ENCODE measurements around the gene C1orf35.
"Not testable (repeated sequence)": the region's sequence is repeated elsewhere in the genome, so short reads cannot be mapped to it uniquely, and the experiment has no call there.

Gene C1orf35

DNA sequence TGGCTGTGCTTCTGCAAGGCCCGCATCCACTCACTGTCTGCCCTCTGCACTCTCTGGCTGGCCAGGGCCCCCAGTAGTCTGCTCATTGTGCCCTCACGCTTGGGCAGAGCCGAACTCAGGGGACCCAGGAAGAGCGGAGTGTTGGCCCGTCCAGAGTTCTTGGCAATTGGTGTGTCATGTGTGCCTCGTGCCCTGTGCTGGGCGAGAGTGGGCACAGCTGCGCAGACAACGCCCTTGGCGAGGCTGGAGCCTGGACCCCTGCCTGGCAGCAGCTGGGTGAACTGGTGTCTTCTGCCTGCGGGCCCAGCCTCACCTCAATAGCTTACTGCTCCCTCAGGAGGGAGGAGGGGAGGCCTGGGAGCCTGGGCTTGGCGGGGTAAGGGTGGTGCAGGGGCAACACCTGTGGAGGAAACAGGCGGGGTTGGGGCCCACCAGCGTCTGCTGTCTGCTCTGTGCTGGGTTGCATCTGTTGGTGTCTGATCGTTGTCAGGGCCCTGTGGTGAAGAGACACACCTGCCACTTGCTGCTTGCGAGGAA is 39.1 kb upstream of the C1orf35 start:
- DNase-seq = no peak

- DNase-seq = peak; percentile 73
These were observed 38.3 kb upstream of the C1orf35 start for GRCh38 chr1:228141226-228142044.

DNA sequence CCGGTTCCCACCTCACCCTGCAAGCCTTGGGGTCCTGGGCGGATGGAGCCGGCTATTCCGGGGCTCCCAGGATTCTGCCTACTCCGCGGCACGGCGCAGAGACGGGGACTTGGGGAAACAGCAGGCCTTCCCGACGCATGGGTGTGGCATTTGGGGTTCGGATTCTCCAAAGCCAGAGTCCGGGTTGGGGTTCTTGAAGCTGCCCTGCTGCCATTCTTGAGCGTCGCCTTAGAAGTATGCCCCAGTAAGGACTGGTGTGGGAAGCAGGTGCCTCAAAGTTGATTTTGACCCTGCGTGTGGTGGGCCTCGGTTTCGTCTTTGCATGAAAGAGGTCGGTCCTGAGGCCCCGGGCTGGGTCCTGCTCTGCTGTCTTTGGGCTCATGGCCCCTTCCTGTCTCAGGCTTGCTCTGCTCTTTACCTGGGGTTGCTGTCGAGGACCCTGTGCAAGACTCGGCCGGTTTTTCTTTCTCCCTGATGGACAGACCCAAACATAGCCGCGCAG is 37.6 kb upstream of the C1orf35 start:
- no peak for DNase-seq

DNA sequence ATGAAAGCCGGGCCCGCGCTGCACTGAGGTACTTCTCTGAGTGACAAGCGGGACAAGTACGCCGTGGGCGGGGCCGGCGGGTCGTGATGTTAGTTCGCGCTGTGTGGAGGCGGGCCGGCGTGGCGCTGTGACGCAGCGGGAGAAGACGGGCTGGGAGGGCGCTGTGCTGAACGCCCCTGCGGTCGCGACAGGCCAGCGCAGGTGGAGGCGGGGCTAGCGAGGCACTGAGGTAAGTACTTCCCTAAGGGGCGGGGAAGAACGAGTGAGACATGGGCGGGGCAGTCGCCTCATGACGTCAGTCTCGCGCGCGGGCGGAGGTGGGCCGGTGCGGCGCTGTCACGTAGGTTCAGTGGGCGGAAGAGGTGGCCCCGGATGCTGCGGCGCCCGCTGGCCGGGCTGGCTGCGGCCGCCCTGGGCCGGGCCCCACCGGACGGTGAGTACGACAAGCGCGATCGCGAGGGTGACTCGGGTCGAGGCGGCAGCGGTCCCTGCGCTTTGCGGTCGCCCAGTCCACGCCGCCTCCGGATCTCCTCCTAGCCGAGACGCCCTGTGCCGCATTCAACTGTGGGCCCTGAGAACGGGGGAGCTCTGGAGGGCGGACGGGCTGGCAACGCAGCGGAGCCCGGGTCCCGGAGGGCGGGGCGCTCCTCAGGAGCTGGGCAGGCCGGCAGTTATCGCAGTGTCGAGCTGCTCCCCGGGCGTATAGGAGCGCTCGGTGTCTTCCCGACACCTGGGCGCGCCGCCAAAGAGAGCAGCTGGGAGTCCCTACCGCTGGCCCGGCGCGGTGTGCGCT is 37.0 kb upstream of the C1orf35 start, which contains the start of gene GUK1:
TSS of gene GUK1 (plus strand) at position 349 of the 793 bp plus-strand sequence. CDS start at position 373, 24 bp downstream.
- peak; percentile 99 for DNase-seq

DNA sequence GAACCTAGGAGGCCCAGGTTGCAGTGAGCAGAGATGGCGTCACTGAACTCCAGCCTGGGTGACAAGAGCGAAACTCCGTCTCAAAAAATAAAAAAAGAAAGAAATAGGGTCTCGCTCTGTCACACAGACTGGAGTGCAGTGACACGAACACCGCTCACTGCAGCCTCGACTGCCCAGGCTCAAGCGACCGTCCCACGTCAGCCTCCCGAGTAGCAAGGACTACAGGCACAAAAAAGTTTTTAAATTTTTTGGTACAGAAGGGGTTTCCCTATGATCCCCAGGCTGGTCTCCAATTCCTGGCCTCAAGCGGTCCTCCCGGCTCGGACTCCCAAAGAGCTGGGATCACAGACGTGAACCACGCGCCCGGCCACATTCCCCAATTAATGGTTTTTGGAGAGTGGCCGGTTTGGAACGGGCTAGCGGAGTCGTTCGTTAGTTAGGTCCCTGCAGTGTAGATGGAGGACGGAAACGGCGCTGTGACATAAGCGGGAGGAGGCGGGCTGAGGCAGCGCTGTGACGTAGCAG is 36.3 kb upstream of the C1orf35 start:
- no peak for DNase-seq

DNA sequence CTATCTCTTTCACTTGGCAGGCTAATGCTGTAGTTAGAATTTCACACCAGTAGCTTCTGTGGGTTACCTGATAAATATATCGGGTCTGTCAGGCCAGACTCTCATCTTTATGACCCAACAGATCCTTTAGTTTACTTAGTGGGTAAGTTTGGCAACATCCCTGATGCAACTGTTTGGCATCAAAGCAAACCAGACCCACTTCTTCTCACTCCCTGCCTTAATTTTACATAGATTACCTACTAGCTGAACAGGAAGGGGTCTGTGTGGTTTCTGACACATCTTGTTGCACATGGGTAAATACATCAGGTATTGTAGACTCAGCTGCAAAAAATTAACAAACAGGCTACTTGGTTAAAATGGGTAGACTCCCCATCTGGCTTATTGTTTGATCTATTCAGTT is 33.8 kb upstream of the C1orf35 start:
- no peak for DNase-seq

- no peak for DNase-seq
These were observed 31.5 kb upstream of the C1orf35 start for GRCh38 chr1:228134591-228134990.

GRCh38 chr1:228131766-228132165 is 28.6 kb upstream of the C1orf35 start:
- no peak for DNase-seq

GRCh38 chr1:228125185-228125584 is 22.1 kb upstream of the C1orf35 start:
- DNase-seq = no peak

GRCh38 chr1:228123505-228123904 is 20.4 kb upstream of the C1orf35 start:
- DNase-seq = no peak

GRCh38 chr1:228122921-228123441 is 19.9 kb upstream of the C1orf35 start:
- no peak for DNase-seq

DNA sequence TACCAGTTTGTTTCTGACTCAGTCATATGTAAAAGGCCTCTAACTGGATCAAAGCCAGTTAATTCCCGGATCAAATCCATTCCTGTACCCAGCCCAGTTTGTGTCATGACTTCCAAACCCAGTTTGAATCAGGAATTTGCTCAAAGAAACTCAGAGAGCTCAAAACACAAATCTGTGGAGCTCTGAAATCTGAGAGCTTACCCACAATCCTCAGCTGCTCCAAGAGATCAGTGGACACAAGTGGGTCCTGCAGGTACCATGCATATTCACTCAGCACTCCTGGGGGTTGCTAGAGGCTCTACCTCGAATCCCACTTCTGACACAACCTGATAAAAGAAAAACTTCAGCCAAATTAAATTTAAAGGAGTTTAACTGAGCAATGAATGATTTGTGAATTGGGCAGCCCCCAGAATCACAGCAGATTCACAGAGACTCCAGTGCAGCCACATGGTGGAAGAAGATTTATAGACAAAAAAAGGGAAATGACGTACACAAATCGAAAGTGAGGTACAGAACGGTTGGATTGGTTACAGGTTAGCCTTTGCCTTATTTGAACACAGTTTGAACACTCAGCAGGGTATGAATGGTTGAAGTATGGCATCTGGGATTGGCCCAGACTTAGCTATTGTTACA is 17.8 kb upstream of the C1orf35 start:
- DNase-seq = no peak

DNA sequence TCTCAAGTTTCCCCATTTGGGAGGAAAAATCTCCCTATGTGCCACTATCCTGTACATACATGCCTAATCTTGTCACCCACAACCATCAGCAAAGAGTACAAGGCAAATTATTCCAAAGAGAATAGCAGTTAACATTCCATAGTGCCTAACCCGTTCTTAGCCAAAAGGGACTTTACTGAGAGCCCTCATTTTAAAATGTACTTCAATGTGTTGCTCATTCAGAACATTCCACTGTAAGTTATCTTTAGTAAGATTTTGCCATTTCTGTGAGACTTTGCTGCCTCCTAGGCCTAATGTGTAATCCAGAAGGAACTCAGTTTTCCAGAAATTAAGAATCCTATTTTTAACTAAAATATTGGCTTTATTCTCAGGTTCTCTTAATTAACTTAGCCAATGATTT is 17.2 kb upstream of the C1orf35 start:
- DNase-seq = no peak

DNA sequence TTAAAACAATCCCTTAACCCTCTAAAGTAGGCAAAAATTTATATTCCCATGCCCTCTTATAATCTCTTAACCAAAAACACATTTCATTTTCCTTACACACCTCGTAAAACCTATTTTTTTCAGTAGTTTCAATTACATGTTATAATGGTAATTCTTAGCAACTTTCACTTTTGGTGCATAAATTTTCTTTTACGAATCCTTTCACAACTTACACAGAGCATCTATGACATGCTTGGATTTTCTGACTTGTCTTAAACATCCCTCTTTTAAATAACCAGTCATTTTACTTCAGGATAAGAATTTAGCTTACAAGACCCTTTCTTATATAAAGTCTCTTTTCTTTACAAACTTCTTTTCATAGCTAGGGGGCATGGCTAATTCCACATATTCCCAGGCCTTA is 14.9 kb upstream of the C1orf35 start:
- no peak for DNase-seq

- DNase-seq = no peak
These were observed 14.2 kb upstream of the C1orf35 start for GRCh38 chr1:228117335-228117734.

DNA sequence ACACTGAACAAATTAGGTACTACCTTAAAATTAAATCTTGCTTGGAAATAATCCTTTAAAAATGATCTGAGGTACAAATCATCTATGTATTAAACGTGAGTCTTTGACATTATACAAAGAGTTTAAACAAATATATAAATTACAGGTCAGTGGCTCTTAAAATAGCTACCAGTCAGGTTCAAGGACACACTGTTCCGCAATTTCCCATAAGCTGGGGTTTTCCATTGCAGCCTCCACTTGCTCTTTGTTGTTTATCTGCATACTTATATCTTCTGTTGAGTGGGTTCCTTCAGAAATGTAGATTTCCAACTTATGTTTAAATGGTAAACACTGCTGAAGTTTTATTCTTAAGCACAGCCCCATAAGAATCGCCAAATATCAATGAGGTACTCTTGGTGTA is 11.7 kb upstream of the C1orf35 start:
- no peak for DNase-seq

GRCh38 chr1:228112617-228113016 is 9.5 kb upstream of the C1orf35 start:
- DNase-seq = no peak

DNA sequence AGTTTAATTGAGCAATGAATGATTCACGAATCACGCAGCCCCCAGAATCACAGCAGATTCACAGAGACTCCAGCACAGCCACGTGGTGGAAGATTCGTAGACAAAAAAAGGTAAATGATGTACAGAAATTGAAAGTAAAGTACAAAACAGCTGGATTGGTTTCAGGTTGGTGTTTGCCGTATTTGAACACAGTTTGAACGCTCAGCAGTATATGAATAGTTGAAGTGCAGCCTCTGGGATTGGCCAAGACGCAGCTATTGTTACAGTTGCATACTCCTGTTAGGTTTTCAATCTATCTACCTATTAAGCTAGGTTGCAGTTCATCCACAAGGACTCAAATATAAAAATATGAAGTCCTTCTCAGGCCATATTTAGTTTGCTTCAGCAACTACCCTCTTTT is 9.0 kb upstream of the C1orf35 start:
- DNase-seq = no peak

- not testable (repeated sequence) for DNase-seq
These were observed 8.2 kb upstream of the C1orf35 start for GRCh38 chr1:228111315-228111714.

- no peak for DNase-seq
These were observed 7.4 kb upstream of the C1orf35 start for GRCh38 chr1:228110556-228110955.

DNA sequence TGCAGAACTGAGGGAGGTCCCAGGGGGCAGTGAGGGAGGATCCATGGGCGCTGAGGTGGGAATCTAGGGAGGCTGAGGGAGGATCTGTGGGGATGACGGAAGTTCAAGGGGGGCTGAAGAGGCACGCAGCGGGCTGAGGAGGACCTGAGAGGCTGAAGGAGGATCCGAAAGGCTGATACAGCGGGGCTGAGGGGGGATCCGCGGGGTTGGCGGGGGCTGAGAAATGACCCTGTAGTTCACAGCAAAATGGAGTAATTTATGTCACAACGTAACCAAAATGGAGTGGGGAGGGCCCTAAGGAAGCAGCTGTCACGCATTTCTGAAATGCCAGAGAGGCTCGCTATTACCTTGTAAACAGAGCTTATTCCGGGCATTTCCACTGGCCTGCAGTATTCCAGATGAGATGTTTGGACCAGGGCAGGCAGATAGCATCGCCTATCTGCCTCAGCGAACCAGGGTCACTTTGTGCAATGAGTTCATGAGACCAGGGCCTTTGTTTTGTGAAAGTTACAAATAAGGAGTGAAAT is 6.9 kb upstream of the C1orf35 start:
- no peak for DNase-seq
